Measurements from ENCODE around the gene WDR48.

Gene WDR48

GRCh38 chr3:39137435-39137936 is 85.7 kb downstream of the WDR48 start:
- TF ChIP-seq CTCF (conservative IDR thresholded peaks at IDR 0.05; ENCODE audit: low read depth, low read length), result no peak
- no peak for DNase-seq (ENCODE audit: low read depth)
- no peak overlapping the region for H3K4me3 ChIP-seq (ENCODE audit: low read length)

- no peak for TF ChIP-seq CTCF (conservative IDR thresholded peaks at IDR 0.05; ENCODE audit: low read depth, low read length)
- no peak for DNase-seq (ENCODE audit: low read depth)
- no peak overlapping the region for H3K4me3 ChIP-seq (ENCODE audit: low read length)
Measured at GRCh38 chr3:39137991-39138803, 86.4 kb downstream of the WDR48 start.

- H3K4me3 ChIP-seq (ENCODE audit: low read length), result no peak overlapping the region
- no peak for TF ChIP-seq CTCF (conservative IDR thresholded peaks at IDR 0.05; ENCODE audit: low read depth, low read length)
- no peak for DNase-seq (ENCODE audit: low read depth)
Measured at GRCh38 chr3:39138804-39139415, 87.1 kb downstream of the WDR48 start.

- H3K4me3 ChIP-seq (ENCODE audit: low read length), result no peak overlapping the region
- DNase-seq (ENCODE audit: low read depth), result no peak
- no peak for TF ChIP-seq CTCF (conservative IDR thresholded peaks at IDR 0.05; ENCODE audit: low read depth, low read length)
Measured at GRCh38 chr3:39139442-39139841, 87.6 kb downstream of the WDR48 start.

- no peak for TF ChIP-seq CTCF (conservative IDR thresholded peaks at IDR 0.05; ENCODE audit: low read depth, low read length)
- no peak overlapping the region for H3K4me3 ChIP-seq (ENCODE audit: low read length)
- no peak for DNase-seq (ENCODE audit: low read depth)
Measured at GRCh38 chr3:39140341-39140971, 88.6 kb downstream of the WDR48 start.

- H3K4me3 ChIP-seq (ENCODE audit: low read length), result no peak overlapping the region
- no peak for DNase-seq (ENCODE audit: low read depth)
- TF ChIP-seq CTCF (conservative IDR thresholded peaks at IDR 0.05; ENCODE audit: low read depth, low read length), result no peak
Measured at GRCh38 chr3:39141171-39141995, 89.6 kb downstream of the WDR48 start.
